ENCODE measurements around the gene ZYG11B.
"Not testable (repeated sequence)": the region's sequence is repeated elsewhere in the genome, so short reads cannot be mapped to it uniquely, and the experiment has no call there.

ZYG11B gene

GRCh38 chr1:52751589-52752483 lies 25.6 kb downstream of the ZYG11B start:
- no peak for DNase-seq (ENCODE audit: low read depth in 2 of 3, low spot score in 1 of 3)

GRCh38 chr1:52752484-52752826 lies 26.2 kb downstream of the ZYG11B start:
- no peak for DNase-seq (ENCODE audit: low read depth in 2 of 3, low spot score in 1 of 3)

GRCh38 chr1:52753169-52753568 lies 26.9 kb downstream of the ZYG11B start:
- DNase-seq (ENCODE audit: low read depth in 2 of 3, low spot score in 1 of 3), result no peak

GRCh38 chr1:52756020-52756419 lies 29.8 kb downstream of the ZYG11B start:
- no peak for DNase-seq (ENCODE audit: low read depth in 2 of 3, low spot score in 1 of 3)

- no peak for DNase-seq (ENCODE audit: low read depth in 2 of 3, low spot score in 1 of 3)
Observed at GRCh38 chr1:52759908-52760307, 33.7 kb downstream of the ZYG11B start.

- DNase-seq (ENCODE audit: low read depth in 2 of 3, low spot score in 1 of 3), result no peak
Observed at GRCh38 chr1:52767596-52768280, 41.5 kb downstream of the ZYG11B start.

- DNase-seq (ENCODE audit: low read depth in 2 of 3, low spot score in 1 of 3), result no peak
Observed at GRCh38 chr1:52769346-52770033, 43.2 kb downstream of the ZYG11B start.

- no peak for DNase-seq (ENCODE audit: low read depth in 2 of 3, low spot score in 1 of 3)
Observed at GRCh38 chr1:52771384-52771783, 45.1 kb downstream of the ZYG11B start.

GRCh38 chr1:52786148-52786547 lies 59.9 kb downstream of the ZYG11B start:
- no peak for DNase-seq (ENCODE audit: low read depth in 2 of 3, low spot score in 1 of 3)

GRCh38 chr1:52790429-52790828 lies 64.2 kb downstream of the ZYG11B start:
- DNase-seq (ENCODE audit: low read depth in 2 of 3, low spot score in 1 of 3), result not testable (repeated sequence)

GRCh38 chr1:52792036-52792435 lies 65.8 kb downstream of the ZYG11B start:
- no peak for DNase-seq (ENCODE audit: low read depth in 2 of 3, low spot score in 1 of 3)

GRCh38 chr1:52793717-52794116 lies 67.5 kb downstream of the ZYG11B start:
- DNase-seq (ENCODE audit: low read depth in 2 of 3, low spot score in 1 of 3), result not testable (repeated sequence)

GRCh38 chr1:52795464-52795863 lies 69.2 kb downstream of the ZYG11B start:
- no peak for DNase-seq (ENCODE audit: low read depth in 2 of 3, low spot score in 1 of 3)

- DNase-seq (ENCODE audit: low read depth in 2 of 3, low spot score in 1 of 3), result no peak
Observed at GRCh38 chr1:52798331-52798730, 72.1 kb downstream of the ZYG11B start.

GRCh38 chr1:52801011-52801410 lies 74.8 kb downstream of the ZYG11B start:
- no peak for DNase-seq (ENCODE audit: low read depth in 2 of 3, low spot score in 1 of 3)

- not testable (repeated sequence) for DNase-seq (ENCODE audit: low read depth in 2 of 3, low spot score in 1 of 3)
Observed at GRCh38 chr1:52804083-52804482, 77.8 kb downstream of the ZYG11B start.

- no peak for DNase-seq (ENCODE audit: low read depth in 2 of 3, low spot score in 1 of 3)
Observed at GRCh38 chr1:52814465-52814864, 88.2 kb downstream of the ZYG11B start.

GRCh38 chr1:52820830-52821229 lies 94.6 kb downstream of the ZYG11B start:
- DNase-seq (ENCODE audit: low read depth in 2 of 3, low spot score in 1 of 3), result not testable (repeated sequence)

GRCh38 chr1:52825868-52826267 lies 99.6 kb downstream of the ZYG11B start:
- DNase-seq (ENCODE audit: low read depth in 2 of 3, low spot score in 1 of 3), result no peak

- no peak for DNase-seq (ENCODE audit: low read depth in 2 of 3, low spot score in 1 of 3)
Observed at GRCh38 chr1:52834798-52835197, 108.5 kb downstream of the ZYG11B start.

- DNase-seq (ENCODE audit: low read depth in 2 of 3, low spot score in 1 of 3), result no peak
Observed at GRCh38 chr1:52836035-52836434, 109.8 kb downstream of the ZYG11B start.

- DNase-seq (ENCODE audit: low read depth in 2 of 3, low spot score in 1 of 3), result not testable (repeated sequence)
Observed at GRCh38 chr1:52839175-52839574, 112.9 kb downstream of the ZYG11B start.

Data from stimulated activated CD4-positive, alpha-beta T cell treated with anti-CD3 and anti-CD28 coated beads, Interleukin-12 subunit alpha, Interleukin-12 subunit beta, amount 100 ng/mL, for 48 hours (primary cell).